Astrocyte of the cerebellum (primary cell): ENCODE measurements around the gene PPFIA1.

Experiments
- DNase-seq: peaks from one replicate; pipeline ENCODE4 v3.0.0-alpha.2; 2011; ENCODE audit warnings: low read depth
- H3K4me3 ChIP-seq: 2 replicates; pipeline ENCODE4 v1.5.1; 2011; ENCODE audit warnings: mild to moderate bottlenecking, low read depth, low read length, moderate library complexity
- in situ Hi-C: cut with HindIII; loops from 2 replicates; pipeline ENCODE4 v1.10.0; 2017; ENCODE audit warnings: low sequenced_read_pairs
- TF ChIP-seq, protein P1 (sequence below): IDR thresholded peaks from 2 replicates; pipeline ENCODE4 v1.5.1; 2012; ENCODE audit warnings: low read length, low read depth, moderate library complexity, mild to moderate bottlenecking; ENCODE audit errors: missing control alignments

Gene PPFIA1

DNA sequence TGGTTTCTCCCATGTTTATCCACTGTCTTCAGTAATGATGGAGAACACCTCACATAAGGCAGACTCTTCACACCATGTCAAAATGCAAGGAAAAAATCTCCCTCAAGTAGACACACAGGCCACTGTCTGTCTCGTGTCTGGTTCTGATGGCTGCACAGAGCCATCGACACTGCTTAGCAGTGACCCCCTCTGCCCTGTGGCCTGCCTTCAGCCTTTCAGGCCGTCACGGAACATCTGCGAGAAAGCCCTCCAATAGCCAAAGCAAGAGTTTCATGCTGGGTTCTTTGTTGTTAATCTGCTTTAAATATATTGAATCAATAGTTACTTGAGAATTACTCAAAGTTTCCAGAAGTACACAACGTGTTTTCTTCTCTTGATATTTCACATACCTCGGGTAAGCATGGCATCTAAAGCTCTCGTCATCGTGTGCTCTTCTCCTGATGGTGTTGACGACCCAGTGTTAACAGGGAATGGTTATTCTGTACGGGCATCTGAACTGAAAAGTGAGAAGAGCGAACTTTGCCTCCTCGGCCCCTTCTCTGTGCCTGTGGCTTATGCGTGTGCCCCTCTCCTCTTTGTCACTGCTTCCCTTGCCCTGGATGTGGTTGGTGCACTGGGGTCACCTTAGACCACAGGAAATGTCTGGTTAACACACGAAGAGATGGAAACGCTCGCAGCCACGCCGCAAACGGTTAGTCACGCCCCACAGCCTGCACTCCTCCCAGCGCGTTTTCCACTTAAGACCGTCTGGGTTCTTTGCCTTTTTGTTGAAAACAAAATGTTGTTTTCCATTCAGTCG lies 94.5 kb downstream of the PPFIA1 start:
- no peak for DNase-seq
- in situ Hi-C loops, result no loop called here
- no peak overlapping the region for H3K4me3 ChIP-seq
- TF ChIP-seq, protein P1, sequence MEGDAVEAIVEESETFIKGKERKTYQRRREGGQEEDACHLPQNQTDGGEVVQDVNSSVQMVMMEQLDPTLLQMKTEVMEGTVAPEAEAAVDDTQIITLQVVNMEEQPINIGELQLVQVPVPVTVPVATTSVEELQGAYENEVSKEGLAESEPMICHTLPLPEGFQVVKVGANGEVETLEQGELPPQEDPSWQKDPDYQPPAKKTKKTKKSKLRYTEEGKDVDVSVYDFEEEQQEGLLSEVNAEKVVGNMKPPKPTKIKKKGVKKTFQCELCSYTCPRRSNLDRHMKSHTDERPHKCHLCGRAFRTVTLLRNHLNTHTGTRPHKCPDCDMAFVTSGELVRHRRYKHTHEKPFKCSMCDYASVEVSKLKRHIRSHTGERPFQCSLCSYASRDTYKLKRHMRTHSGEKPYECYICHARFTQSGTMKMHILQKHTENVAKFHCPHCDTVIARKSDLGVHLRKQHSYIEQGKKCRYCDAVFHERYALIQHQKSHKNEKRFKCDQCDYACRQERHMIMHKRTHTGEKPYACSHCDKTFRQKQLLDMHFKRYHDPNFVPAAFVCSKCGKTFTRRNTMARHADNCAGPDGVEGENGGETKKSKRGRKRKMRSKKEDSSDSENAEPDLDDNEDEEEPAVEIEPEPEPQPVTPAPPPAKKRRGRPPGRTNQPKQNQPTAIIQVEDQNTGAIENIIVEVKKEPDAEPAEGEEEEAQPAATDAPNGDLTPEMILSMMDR, result no peak

DNA sequence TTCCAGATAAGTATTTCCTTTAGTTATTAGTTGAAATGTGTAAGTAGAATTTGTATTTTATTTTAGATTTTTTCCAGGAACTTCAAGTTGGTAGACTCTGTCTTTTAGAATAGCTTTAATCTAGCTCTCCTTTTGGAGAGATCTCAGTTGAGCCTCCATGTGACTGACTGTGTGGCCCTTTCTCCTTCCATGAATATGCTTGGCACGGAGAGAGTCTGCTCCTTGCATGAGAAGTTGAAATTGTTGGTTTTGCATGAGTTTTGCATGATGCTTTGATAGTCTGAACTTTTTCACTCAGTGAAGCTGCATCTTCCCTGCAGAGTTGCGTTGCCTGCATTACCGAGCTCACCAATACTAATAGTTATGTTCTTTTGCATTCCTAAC lies 95.0 kb downstream of the PPFIA1 start:
- DNase-seq, result no peak
- H3K4me3 ChIP-seq, result no peak overlapping the region
- in situ Hi-C loops, result no loop called here
- TF ChIP-seq, protein P1, result no peak

DNA sequence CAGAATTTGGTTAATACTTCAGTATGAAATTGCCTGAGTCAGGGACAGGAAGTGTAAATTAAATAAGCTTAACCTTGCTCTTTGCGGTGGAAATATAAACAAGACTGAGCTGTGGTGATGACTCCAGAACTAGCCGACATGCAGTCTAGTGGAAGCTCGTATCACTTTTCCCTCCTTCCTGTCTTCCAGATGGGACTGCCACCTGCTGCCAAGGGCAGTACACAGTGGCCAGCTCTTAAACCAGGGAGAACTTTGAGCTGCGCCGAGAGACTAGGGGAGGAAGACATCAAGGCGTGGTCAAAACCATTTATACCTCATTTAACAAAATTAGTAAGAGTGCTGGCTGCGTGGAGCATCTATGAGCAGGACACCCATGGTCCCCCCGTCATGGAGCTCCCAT lies 96.6 kb downstream of the PPFIA1 start:
- H3K4me3 ChIP-seq, result no peak overlapping the region
- TF ChIP-seq, protein P1, result no peak
- DNase-seq, result no peak
- in situ Hi-C loops, result no loop called here

DNA sequence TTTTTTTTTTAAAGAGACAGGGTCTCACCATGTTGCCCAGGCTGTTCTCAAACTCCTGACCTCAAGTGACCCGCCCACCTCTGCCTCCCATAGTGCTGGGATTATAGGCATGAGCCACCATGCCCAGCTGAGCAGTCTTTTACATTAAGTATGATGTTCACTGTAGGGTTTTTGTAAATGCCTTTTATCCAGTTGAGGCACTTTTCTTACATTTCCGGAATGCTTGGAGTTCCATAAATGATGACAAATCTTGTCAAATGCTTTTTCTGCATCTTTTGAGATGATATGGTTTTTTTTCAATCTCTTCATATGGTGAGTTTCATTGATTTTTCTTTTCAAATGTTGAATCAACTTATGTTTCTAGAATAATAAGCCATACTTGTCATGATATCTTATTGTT lies 98.5 kb downstream of the PPFIA1 start:
- no peak for DNase-seq
- in situ Hi-C loops, result no loop called here
- H3K4me3 ChIP-seq, result no peak overlapping the region
- TF ChIP-seq, protein P1, result no peak

DNA sequence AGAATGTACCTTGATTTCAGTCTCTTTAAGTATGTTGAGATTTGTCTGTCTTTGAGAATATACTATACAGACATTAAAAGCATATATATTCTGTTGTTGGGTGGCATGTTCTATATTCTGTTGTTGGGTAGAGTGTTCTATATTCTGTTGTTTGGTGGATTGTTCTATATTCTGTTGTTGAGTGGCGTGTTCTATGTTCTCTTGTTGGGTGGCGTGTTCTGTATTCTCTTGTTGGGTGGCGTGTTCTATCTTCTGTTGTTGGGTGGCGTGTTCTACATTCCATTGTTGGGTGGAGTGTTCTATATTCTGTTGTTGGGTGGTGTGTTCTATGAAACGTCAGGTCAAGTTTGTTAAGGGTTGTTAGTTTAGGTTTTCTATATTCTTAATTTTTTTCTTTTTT lies 100.8 kb downstream of the PPFIA1 start:
- in situ Hi-C loops, result no loop called here
- no peak for DNase-seq
- no peak overlapping the region for H3K4me3 ChIP-seq
- TF ChIP-seq, protein P1, result no peak

DNA sequence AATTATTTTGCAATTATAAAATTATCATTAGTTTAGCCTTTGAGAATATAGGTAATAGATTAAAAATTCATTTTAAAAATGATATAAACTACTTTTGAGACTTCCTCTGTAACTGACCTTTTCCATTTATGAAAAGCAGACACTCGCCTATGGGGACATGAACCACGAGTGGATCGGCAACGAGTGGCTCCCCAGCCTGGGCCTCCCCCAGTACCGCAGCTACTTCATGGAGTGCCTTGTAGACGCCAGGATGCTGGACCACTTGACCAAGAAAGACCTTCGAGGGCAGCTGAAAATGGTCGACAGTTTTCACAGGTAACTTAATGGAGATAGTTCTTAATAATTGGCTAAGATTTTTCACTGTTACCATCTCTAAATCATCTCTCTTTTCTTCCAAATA lies 101.6 kb downstream of the PPFIA1 start:
- TF ChIP-seq, protein P1, result no peak
- no peak for DNase-seq
- H3K4me3 ChIP-seq, result no peak overlapping the region
- in situ Hi-C loops, result no loop called here
